GM20000 (cell line): ENCODE measurements around the gene KRT34.
"Not testable (repeated sequence)": the region's sequence is repeated elsewhere in the genome, so short reads cannot be mapped to it uniquely, and the experiment has no call there.

Experiments
- DNase-seq: peaks from one replicate; pipeline ENCODE4 v3.0.0; 2012; ENCODE audit warnings: low spot score
- CTCF ChIP-seq: IDR thresholded peaks from 2 replicates; pipeline ENCODE4 v1.5.1; 2012; ENCODE audit warnings: mild to moderate bottlenecking, control low read depth; ENCODE audit errors: extremely low read depth, missing control alignments

Gene KRT34

GRCh38 chr17:41392278-41392677 lies 10.2 kb upstream of the KRT34 start:
- TF ChIP-seq CTCF: no peak

GRCh38 chr17:41391535-41391934 lies 9.4 kb upstream of the KRT34 start:
- DNase-seq: no peak
- no peak for TF ChIP-seq CTCF

More at GRCh38 chr17:41392278-41392677, 10.2 kb upstream of the KRT34 start:
- DNase-seq: no peak

- DNase-seq: no peak
- TF ChIP-seq CTCF: no peak
These were observed 8.4 kb upstream of the KRT34 start for GRCh38 chr17:41390411-41390938.

GRCh38 chr17:41387670-41388069 lies 5.6 kb upstream of the KRT34 start:
- TF ChIP-seq CTCF: no peak
- no peak for DNase-seq

- TF ChIP-seq CTCF: no peak
- DNase-seq: no peak
These were observed 4.1 kb upstream of the KRT34 start for GRCh38 chr17:41386227-41386626.

GRCh38 chr17:41383690-41384089 lies 1.6 kb upstream of the KRT34 start:
- TF ChIP-seq CTCF: no peak
- DNase-seq: no peak

- no peak for DNase-seq
- no peak for TF ChIP-seq CTCF
These were observed 288 bp upstream of the KRT34 start for GRCh38 chr17:41382394-41382793.

GRCh38 chr17:41380091-41380490 lies 2.0 kb downstream of the KRT34 start:
- DNase-seq: not testable (repeated sequence)
